Subcutaneous abdominal adipose tissue (tissue), 5 donors: ENCODE measurements around the gene TSPAN18.

Experiments
- H3K27ac ChIP-seq: one replicate; pipeline ENCODE4 v1.7.0; 2013; ENCODE audit warnings: low read depth, mild to moderate bottlenecking, inconsistent platforms, low read length, moderate library complexity
- H3K27me3 ChIP-seq, 5 donors: one replicate each; pipeline ENCODE4 v1.7.0; 2013; ENCODE audit warnings: low read length in 5 of 5, inconsistent platforms in 1 of 5; ENCODE audit not compliant: control insufficient read depth in 5 of 5, insufficient read depth in 4 of 5
- H3K36me3 ChIP-seq, 5 donors: one replicate each; pipeline ENCODE4 v1.7.0; 2013; ENCODE audit warnings: low read length in 5 of 5; ENCODE audit not compliant: control insufficient read depth in 5 of 5, insufficient read depth in 5 of 5
- H3K4me1 ChIP-seq, 5 donors: one replicate each; pipeline ENCODE4 v1.7.0; 2013; ENCODE audit warnings: low read length in 5 of 5, mild to moderate bottlenecking in 3 of 5, moderate library complexity in 1 of 5; ENCODE audit not compliant: control insufficient read depth in 5 of 5, insufficient read depth in 5 of 5
- H3K4me3 ChIP-seq, 5 donors: one replicate each; pipeline ENCODE4 v1.7.0; 2013; ENCODE audit warnings: low read length in 5 of 5, low read depth in 1 of 5
- H3K9ac ChIP-seq, 5 donors: one replicate each; pipeline ENCODE4 v1.7.0; 2013; ENCODE audit warnings: low read length in 5 of 5, mild to moderate bottlenecking in 4 of 5, moderate library complexity in 3 of 5
- H3K9me3 ChIP-seq, 5 donors: one replicate each; pipeline ENCODE4 v1.7.0; 2013; ENCODE audit warnings: low read length in 5 of 5; ENCODE audit not compliant: control insufficient read depth in 5 of 5
- donor health status: healthy.
- donor health status: healthy.
- donor health status: healthy.
- donor health status: healthy.
- donor health status: healthy.

The TSPAN18 gene

DNA sequence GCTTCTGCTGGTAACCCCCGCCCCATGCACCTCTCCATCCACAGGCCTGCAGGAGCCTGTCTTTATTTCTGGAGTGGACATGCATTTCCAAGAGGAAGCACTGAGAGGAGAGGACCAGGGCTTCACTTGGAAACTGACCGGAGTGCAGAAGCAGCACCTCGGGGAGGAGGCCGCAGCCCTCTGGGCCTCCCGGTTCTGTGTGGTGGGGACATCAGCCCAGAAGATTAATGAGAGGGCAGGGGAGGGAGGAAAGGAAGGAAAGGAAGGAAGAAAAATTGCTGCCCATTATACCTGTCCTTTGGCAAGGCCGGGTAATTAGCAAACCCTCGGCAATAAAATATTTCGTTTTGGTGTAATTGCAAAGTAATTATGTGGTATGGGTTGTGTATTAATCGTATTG lies 126.9 kb downstream of the TSPAN18 start:
- H3K9ac ChIP-seq: no peak overlapping the region
- no peaks in the 10 kb centered on the region for H3K36me3 ChIP-seq
- H3K9me3 ChIP-seq: no peaks in the 10 kb centered on the region
- no peak overlapping the region for H3K4me3 ChIP-seq
- H3K4me1 ChIP-seq: peaks cover 0 to 53% (median 4%) of the 10 kb centered on the region in 5 donors
- H3K27me3 ChIP-seq: peaks cover 0 to 6% (median 0%) of the 10 kb centered on the region in 5 donors
- no peak overlapping the region for H3K27ac ChIP-seq

DNA sequence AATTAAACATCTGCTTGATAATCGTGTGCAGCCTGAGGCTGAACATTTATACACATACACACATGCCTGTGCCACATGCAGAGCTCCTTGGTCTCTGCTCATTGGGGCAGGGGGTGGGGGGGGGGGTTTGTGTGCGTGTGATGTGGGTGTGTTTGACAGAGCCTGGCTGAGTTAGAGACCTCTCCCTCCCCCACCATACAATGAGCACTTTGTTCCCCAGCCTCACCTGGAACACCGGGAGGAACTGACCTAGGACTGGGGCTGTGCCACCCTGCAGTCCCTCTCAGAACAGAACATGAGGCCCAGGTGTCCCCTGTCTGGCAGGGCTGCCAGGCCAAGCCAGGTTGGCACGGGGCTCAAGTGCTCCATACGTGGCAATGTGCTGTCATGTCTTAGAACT lies 127.3 kb downstream of the TSPAN18 start:
- Histone ChIP-seq H3K4me3 (no peak overlapping the region), H3K27ac (no peak overlapping the region), H3K9me3 (no peaks in the 10 kb centered on the region), H3K9ac (no peak overlapping the region), H3K27me3 (peaks cover 0 to 6% (median 0%) of the 10 kb centered on the region in 5 donors), H3K36me3 (no peaks in the 10 kb centered on the region), H3K4me1 (peaks cover 0 to 48% (median 4%) of the 10 kb centered on the region in 5 donors)

DNA sequence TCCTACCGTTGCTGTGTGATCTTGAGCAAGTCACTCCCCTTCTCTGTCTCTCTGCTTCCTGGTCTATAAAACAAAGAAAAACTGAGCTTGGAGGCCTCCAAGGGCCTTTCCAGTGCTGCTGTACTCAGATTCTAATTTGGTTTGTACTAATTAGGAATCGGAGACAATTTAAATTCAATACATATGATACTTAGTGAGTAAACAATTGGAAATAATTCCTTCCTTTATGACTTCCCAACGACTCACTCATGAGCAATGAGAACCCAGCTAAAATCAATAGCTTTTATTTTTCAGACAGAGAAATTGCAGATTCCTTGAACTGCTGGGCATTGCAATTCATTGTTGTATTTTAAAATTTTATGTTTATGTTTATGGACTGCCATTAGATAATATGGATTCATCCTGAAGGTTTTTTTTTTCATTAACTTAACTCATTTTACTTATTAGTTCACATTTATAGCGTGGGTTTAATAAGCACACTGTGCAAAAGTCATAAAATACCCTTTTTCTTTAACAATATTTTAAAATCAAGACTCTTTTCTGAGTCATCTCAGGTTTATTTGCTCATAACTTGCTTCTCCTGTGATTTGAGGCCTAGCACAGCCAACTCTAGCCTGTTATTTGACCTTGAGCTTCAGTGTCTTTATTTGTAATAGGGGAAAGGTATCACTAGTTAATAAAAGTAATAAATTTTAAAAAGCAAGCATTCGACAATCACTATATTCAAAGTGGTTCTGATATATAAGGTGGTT lies 128.2 kb downstream of the TSPAN18 start:
- Histone ChIP-seq H3K36me3 (no peaks in the 10 kb centered on the region), H3K9me3 (no peaks in the 10 kb centered on the region), H3K27ac (no peak overlapping the region), H3K4me1 (peaks cover 0 to 40% (median 2%) of the 10 kb centered on the region in 5 donors), H3K4me3 (no peak overlapping the region), H3K9ac (no peak overlapping the region), H3K27me3 (peaks cover 0 to 6% (median 0%) of the 10 kb centered on the region in 5 donors)

DNA sequence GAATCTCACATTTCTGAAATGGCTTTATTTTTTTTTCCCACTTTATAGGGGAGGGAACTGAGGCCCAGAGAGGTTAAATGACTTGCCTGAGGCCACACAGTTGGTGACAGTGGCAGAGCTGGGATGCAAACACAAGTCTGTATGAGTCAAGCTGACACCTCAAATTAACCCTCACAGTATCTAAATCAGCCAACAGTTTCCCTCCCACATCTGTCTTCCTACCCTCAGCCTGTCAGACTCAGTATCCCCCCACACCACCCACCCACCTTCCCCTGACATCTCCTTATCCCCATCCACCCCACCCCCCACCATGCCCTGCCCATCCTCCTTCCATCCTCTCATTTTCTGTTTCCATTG lies 128.7 kb downstream of the TSPAN18 start:
- Histone ChIP-seq H3K9ac (no peak overlapping the region), H3K9me3 (no peaks in the 10 kb centered on the region), H3K27me3 (peaks cover 0 to 6% (median 0%) of the 10 kb centered on the region in 5 donors), H3K4me1 (peaks cover 0 to 34% (median 2%) of the 10 kb centered on the region in 5 donors), H3K4me3 (no peak overlapping the region), H3K36me3 (peaks cover 0 to 3% (median 0%) of the 10 kb centered on the region in 5 donors), H3K27ac (no peak overlapping the region)

DNA sequence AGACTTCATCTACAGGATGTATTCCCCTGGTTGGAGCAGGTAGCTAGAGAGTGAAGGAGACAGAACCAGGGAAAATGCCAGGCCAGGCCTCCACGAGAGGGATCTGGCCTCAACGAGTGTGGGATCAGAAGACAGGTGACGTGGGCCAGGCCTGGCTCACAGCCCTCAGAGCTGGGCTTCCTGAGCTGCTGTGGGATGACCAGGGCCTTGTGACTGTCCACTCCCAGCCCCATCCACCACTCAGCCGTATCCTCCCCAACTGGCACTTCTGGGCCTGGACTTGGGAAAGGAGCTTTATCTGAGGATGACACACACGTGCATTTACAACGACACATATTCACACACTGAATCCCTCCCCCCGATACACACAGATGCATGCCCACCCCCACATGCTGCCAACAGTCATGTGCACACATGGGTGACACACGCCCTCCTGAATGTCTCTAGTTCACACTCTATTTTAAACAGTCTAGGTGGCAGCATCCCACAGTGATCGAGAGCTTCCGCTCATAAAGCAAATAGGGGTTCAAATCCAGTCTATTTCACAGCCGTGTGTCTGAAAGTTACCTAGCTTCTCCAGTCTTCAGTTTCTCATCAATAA lies 130.8 kb downstream of the TSPAN18 start:
- Histone ChIP-seq H3K27ac (no peak overlapping the region), H3K4me3 (no peak overlapping the region), H3K9ac (no peak overlapping the region)

DNA sequence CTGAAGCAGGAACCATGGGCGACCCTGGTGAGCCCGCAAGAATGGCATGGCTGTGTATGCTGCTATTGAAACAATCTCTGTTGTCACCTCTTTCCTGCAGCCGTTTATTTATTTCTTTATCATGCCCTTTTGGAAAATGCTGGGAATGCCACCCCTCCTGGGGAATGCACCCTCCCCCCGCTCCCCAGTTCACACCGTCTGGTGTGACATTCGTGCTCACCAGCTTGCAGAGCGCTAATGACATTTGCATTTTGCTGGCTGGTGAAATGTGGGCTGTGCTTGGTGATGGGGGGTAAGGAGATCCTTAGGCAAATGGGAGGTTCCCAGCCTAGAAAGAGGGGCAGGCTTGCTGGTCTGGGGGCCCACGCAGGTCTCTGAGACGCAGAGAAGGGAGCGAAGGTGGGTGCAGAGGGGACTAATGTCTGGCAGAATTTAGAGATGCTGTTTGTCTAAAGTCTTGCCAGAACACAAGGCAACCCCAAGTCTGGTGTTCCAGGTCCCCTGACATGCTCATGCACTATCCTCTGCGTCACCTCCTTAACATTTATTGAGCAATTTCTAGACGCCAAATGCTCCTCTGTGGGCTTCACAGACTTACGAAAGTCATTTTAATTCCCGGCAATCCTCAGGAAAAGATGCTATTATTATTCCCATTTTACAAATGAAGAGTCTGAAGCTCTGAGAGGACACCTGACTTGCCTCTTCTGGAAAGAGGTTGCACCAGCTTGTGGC lies 132.2 kb downstream of the TSPAN18 start:
- H3K4me1 ChIP-seq: peaks cover 0 to 11% (median 4%) of the 10 kb centered on the region in 5 donors
- no peak overlapping the region for H3K27ac ChIP-seq

More for the DNA sequence above, 130.8 kb downstream of the TSPAN18 start:
- Histone ChIP-seq H3K36me3 (peaks cover 0 to 4% (median 0%) of the 10 kb centered on the region in 5 donors), H3K9me3 (no peaks in the 10 kb centered on the region), H3K27me3 (peaks cover 0 to 14% (median 0%) of the 10 kb centered on the region in 5 donors), H3K4me1 (peaks cover 0 to 22% (median 4%) of the 10 kb centered on the region in 5 donors)

DNA sequence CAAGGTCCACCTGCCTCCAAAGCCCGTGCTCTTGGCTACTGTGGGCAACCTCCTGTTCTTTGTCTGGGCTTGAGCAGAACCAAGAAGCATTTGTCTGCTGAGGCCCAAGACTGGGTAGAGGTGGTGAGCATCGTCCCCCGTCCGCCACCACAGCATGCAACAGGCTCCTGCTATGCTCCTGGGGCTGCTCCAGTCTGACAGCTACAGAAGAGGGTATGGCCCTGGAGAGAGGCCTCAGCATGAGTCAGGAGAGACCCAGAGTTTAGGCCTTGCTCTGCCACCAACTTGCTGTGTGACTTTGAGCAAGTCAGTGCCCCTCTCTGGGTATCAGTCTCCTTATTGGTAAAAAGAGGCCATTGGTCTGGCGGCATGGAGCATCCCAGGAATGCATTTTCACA lies 132.8 kb downstream of the TSPAN18 start:
- Histone ChIP-seq H3K27ac (no peak overlapping the region), H3K9me3 (no peaks in the 10 kb centered on the region), H3K9ac (no peak overlapping the region), H3K4me3 (no peak overlapping the region), H3K27me3 (peaks cover 0 to 14% (median 0%) of the 10 kb centered on the region in 5 donors), H3K36me3 (peaks cover 0 to 4% (median 0%) of the 10 kb centered on the region in 5 donors), H3K4me1 (peaks cover 0 to 11% (median 4%) of the 10 kb centered on the region in 5 donors)

More for the DNA sequence above, 132.2 kb downstream of the TSPAN18 start:
- no peaks in the 10 kb centered on the region for H3K9me3 ChIP-seq
- H3K4me3 ChIP-seq: no peak overlapping the region
- peaks cover 0 to 14% (median 0%) of the 10 kb centered on the region in 5 donors for H3K27me3 ChIP-seq
- peaks cover 0 to 4% (median 0%) of the 10 kb centered on the region in 5 donors for H3K36me3 ChIP-seq
- H3K9ac ChIP-seq: no peak overlapping the region

DNA sequence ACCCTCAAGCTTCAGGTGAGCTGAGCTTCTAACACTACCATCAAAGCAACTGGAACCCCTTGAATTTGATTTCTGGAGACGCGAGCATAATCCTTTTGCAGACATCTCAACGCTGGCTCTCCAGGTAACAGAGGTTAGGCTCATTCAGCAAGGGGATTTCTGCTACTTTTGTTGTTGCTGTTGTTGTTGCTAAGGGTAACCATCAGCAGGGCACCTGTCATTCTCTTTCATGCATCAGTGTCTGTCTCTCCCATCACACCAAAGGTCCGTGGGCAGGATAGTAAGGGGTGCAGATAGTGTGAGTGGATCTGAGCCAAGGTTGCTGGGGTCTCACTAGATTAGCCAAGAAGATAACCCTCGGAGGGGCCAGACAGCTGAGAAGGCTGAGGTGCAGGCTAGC lies 133.6 kb downstream of the TSPAN18 start:
- H3K27me3 ChIP-seq: peaks cover 0 to 14% (median 0%) of the 10 kb centered on the region in 5 donors
- H3K9ac ChIP-seq: no peak overlapping the region
- H3K9me3 ChIP-seq: no peaks in the 10 kb centered on the region
- no peak overlapping the region for H3K27ac ChIP-seq
- peaks cover 0 to 11% (median 4%) of the 10 kb centered on the region in 5 donors for H3K4me1 ChIP-seq
- H3K4me3 ChIP-seq: no peak overlapping the region
- H3K36me3 ChIP-seq: peaks cover 0 to 4% (median 0%) of the 10 kb centered on the region in 5 donors

DNA sequence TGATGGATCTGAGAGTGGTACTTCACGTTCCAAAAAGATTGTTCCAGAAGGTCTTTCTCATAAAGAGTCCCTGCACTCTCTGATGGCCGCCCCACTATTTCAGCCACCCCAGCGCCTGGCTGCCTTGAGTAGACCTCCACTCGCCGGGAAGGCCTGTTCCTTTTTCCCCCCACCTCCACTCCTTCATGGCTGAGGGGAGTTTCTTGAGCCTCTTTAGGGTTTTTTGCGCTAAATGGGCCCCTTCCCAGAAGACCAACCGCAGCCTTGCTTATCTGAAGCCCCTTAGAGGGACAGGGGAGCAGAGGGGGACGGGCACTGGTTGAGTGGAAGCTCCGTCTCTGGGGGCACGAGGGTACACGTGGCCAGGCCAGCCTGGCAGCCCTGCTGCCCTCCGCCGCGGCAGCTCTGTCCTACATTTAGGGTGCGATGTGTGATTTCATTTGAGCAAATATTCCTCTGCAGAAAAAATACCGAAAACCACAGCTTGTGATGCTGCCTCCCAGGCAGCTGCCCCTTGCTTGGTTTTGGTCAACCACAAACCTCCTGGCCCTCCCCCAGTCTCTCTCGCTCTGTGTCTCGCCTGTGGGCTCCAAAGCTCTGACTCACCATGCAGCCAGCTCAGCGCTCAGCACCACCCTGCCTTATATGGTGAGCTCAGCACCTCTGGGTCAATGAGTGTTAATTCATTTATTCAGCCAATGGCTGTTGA lies 135.2 kb downstream of the TSPAN18 start:
- H3K9me3 ChIP-seq: no peaks in the 10 kb centered on the region
- no peak overlapping the region for H3K27ac ChIP-seq
- no peak overlapping the region for H3K4me3 ChIP-seq
- no peak overlapping the region for H3K9ac ChIP-seq
- H3K36me3 ChIP-seq: peaks cover 0 to 4% (median 0%) of the 10 kb centered on the region in 5 donors
- peaks cover 0 to 11% (median 4%) of the 10 kb centered on the region in 5 donors for H3K4me1 ChIP-seq
- peaks cover 0 to 14% (median 0%) of the 10 kb centered on the region in 5 donors for H3K27me3 ChIP-seq
